IMR-90 (cell line): ENCODE measurements around the gene NOP14. TPM values are rescaled to one million over a fixed set of nuclear protein-coding genes. Genes with fewer than 3 reads are reported as not detected.

Source experiments
- ATAC-seq: fragments of 200-7000 bp; cut with Tn5 transposase; 2 replicates; pipeline ENCODE4 v1.9.1; 2020; ENCODE audit warnings: low read depth, mild to moderate bottlenecking, moderate library complexity
- BruUV-seq: library from RNA; stranded (reverse); fragments of 400-500 nt; replicated peaks from 2 replicates; lab custom pipeline; 2021; lab: Mats Ljungman, UMichigan
- CTCF ChIA-PET: fragments of 300-600 bp; formaldehyde crosslinking; extraction: SDS; loops from one replicate; lab custom pipeline; 2021; ENCODE audit warnings: antibody characterized with exemption; lab: Yijun Ruan, JAX
- POLR2A ChIA-PET: fragments of 300-600 bp; sonication (Branson Sonifier 250); formaldehyde crosslinking; loops from one replicate; lab custom pipeline; 2022; ENCODE audit warnings: antibody characterized with exemption; ENCODE audit not compliant: unreplicated experiment; lab: Charles Lee
- DNase-seq: peaks from one replicate; pipeline ENCODE4 v3.0.0; 2013
- H2AFZ ChIP-seq: replicated peaks from 2 replicates; pipeline ENCODE3; 2013; ENCODE audit warnings: low read length, mild to moderate bottlenecking; ENCODE audit not compliant: poor library complexity
- H2AK5ac ChIP-seq: 2 replicates; pipeline ENCODE4 v1.6.1; 2013; ENCODE audit warnings: low read depth, low read length, inconsistent platforms
- H2AK9ac ChIP-seq: replicated peaks from 2 replicates; pipeline ENCODE3; 2013; ENCODE audit warnings: mild to moderate bottlenecking, low read depth, low read length, moderate library complexity; ENCODE audit not compliant: poor library complexity
- H2BK120ac ChIP-seq: 2 replicates; pipeline ENCODE4 v1.6.1; 2013; ENCODE audit warnings: low read depth, low read length, inconsistent platforms
- H2BK15ac ChIP-seq: 3 replicates; pipeline ENCODE4 v1.6.1; 2013; ENCODE audit warnings: low read depth, low read length, inconsistent platforms
- H2BK20ac ChIP-seq: 2 replicates; pipeline ENCODE4 v1.6.1; 2013; ENCODE audit warnings: low read depth, mild to moderate bottlenecking, inconsistent platforms, low read length, moderate library complexity
- H2BK5ac ChIP-seq: 2 replicates; pipeline ENCODE4 v1.6.1; 2013; ENCODE audit warnings: mild to moderate bottlenecking, low read depth, low read length, inconsistent platforms; ENCODE audit not compliant: poor library complexity, severe bottlenecking
- H3K14ac ChIP-seq: replicated peaks from 2 replicates; pipeline ENCODE4 v1.6.1; 2013; ENCODE audit warnings: low read depth, low read length, inconsistent platforms
- H3K18ac ChIP-seq: 2 replicates; pipeline ENCODE4 v1.6.1; 2013; ENCODE audit warnings: low read depth, low read length, control low read depth
- H3K23ac ChIP-seq: 2 replicates; pipeline ENCODE4 v1.6.1; 2013; ENCODE audit warnings: low read depth, low read length, inconsistent platforms
- H3K27ac ChIP-seq: 2 replicates; pipeline ENCODE4 v1.5.1; 2013; ENCODE audit warnings: mild to moderate bottlenecking, control low read depth, low read length; ENCODE audit not compliant: insufficient read depth
- H3K27me3 ChIP-seq: 2 replicates; pipeline ENCODE4 v1.6.1; 2013; ENCODE audit warnings: low read length; ENCODE audit not compliant: control insufficient read depth, insufficient read depth
- H3K36me3 ChIP-seq: 2 replicates; pipeline ENCODE4 v1.6.1; 2013; ENCODE audit warnings: low read length, mixed read lengths; ENCODE audit not compliant: control insufficient read depth, insufficient read depth
- H3K4ac ChIP-seq: 2 replicates; pipeline ENCODE4 v1.6.1; 2013; ENCODE audit warnings: low read depth, low read length, inconsistent platforms
- H3K4me1 ChIP-seq: 2 replicates; pipeline ENCODE4 v1.6.1; 2013; ENCODE audit warnings: low read length, mixed read lengths; ENCODE audit not compliant: control insufficient read depth, insufficient read depth
- H3K4me2 ChIP-seq: 2 replicates; pipeline ENCODE4 v1.6.1; 2013; ENCODE audit warnings: low read depth, mild to moderate bottlenecking, control low read depth, low read length, moderate library complexity
- H3K4me3 ChIP-seq: 2 replicates; pipeline ENCODE4 v1.5.1; 2013; ENCODE audit warnings: low read depth, mild to moderate bottlenecking, control low read depth, low read length, moderate library complexity; ENCODE audit not compliant: insufficient read depth
- H3K56ac ChIP-seq: 2 replicates; pipeline ENCODE4 v1.6.1; 2013; ENCODE audit warnings: low read length, inconsistent platforms; ENCODE audit not compliant: insufficient read depth; ENCODE audit errors: extremely low read depth
- H3K79me1 ChIP-seq, 2 experiments: 2 replicates each; pipeline ENCODE4 v1.6.1; 2013; ENCODE audit warnings: low read length in 2 of 2, inconsistent platforms in 1 of 2, low read depth in 1 of 2
- H3K9ac ChIP-seq: 2 replicates; pipeline ENCODE4 v1.6.1; 2013; ENCODE audit warnings: low read depth, low read length, control low read depth
- H3K9me1 ChIP-seq: 2 replicates; pipeline ENCODE4 v1.6.1; 2013; ENCODE audit warnings: low read length, inconsistent platforms; ENCODE audit not compliant: insufficient read depth
- H3K9me3 ChIP-seq: 2 replicates; pipeline ENCODE4 v1.6.1; 2013; ENCODE audit warnings: low read length; ENCODE audit not compliant: control insufficient read depth, insufficient read depth
- H4K20me1 ChIP-seq: 2 replicates; pipeline ENCODE4 v1.6.1; 2013; ENCODE audit warnings: low read length, inconsistent platforms; ENCODE audit not compliant: insufficient read depth
- H4K5ac ChIP-seq: 2 replicates; pipeline ENCODE4 v1.6.1; 2013; ENCODE audit warnings: mild to moderate bottlenecking, low read depth, low read length, control low read depth
- H4K8ac ChIP-seq, 2 experiments: 2 replicates each; pipeline ENCODE4 v1.6.1; 2013; ENCODE audit warnings: low read depth in 2 of 2, low read length in 2 of 2, control low read depth in 1 of 2, inconsistent platforms in 1 of 2
- H4K91ac ChIP-seq: 2 replicates; pipeline ENCODE4 v1.6.1; 2013; ENCODE audit warnings: low read depth, low read length, inconsistent platforms; ENCODE audit not compliant: insufficient read depth
- MAFK ChIP-seq: IDR thresholded peaks from 2 replicates; pipeline ENCODE4 v1.6.1; 2012; ENCODE audit warnings: low read depth, low read length, improper control_type of control experiment
- MXI1 ChIP-seq: IDR thresholded peaks from 2 replicates; pipeline ENCODE4 v1.6.1; 2012; ENCODE audit warnings: low read depth, mild to moderate bottlenecking, low read length, moderate library complexity, borderline replicate concordance
- NFE2L2 ChIP-seq: fragments of 150-350 bp; IDR thresholded peaks from 2 replicates; pipeline ENCODE4 v1.6.1; 2016; ENCODE audit warnings: low read depth, mild to moderate bottlenecking, low read length
- RCOR1 ChIP-seq: IDR thresholded peaks from 2 replicates; pipeline ENCODE4 v1.6.1; 2012; ENCODE audit warnings: mild to moderate bottlenecking, low read length, improper control_type of control experiment; ENCODE audit not compliant: insufficient replicate concordance
- WGBS, 2 experiments: methylation state at CpG; one replicate each; pipeline versions ENCODE4 v1.1.5 to v1.1.7; 2013; ENCODE audit warnings: missing lambda C conversion rate in 2 of 2; ENCODE audit not compliant: insufficient read length in 1 of 2; ENCODE audit errors: extremely low coverage in 2 of 2; 5-methylcytosine and 5-hydroxymethylcytosine counted together
- dilution Hi-C: fragments of 300-500 bp; cut with HindIII; formaldehyde crosslinking; loops from one replicate; pipeline ENCODE4 v1.14.3; 2018; ENCODE audit warnings: low sequenced_read_pairs; ENCODE audit not compliant: unreplicated experiment
- in situ Hi-C: fragments of 300-500 bp; cut with MboI; formaldehyde crosslinking; loops from 3 replicates; pipeline ENCODE4 v1.14.3; 2019; ENCODE audit warnings: low sequenced_read_pairs, inconsistent platforms, mixed read lengths
- intact Hi-C: fragments of 100-400 bp; cut with micrococcal nuclease; formaldehyde crosslinking; loops from 2 replicates; pipeline ENCODE4 v1.10.0; 2022
- polyA plus RNA-seq, 3 experiments: library from polyadenylated mRNA; depleted of rRNA; stranded (reverse); fragments of >200 nt; gene quantifications; 2 replicates each; pipeline ENCODE4 v1.2.3, GENCODE V29; 2012; ENCODE audit warnings: low replicate concordance in 1 of 3
- total RNA-seq: library from RNA; depleted of rRNA; stranded (reverse); fragments of >200 nt; gene quantifications from 2 replicates; pipeline ENCODE4 v1.2.3, GENCODE V29; 2012
- TF ChIP-seq, protein P1 (sequence below): fragments of 150-350 bp; IDR thresholded peaks from 2 replicates; pipeline ENCODE4 v1.6.1; 2017; ENCODE audit warnings: mild to moderate bottlenecking, antibody characterized with exemption, low read length, low read depth

Gene NOP14
- total and polyA plus RNA-seq, 2 of the 4 experiments (the other 2 are of a cell fraction), result 10.9 to 12.6 TPM

GRCh38 chr4:2923668-2924173 is 39.5 kb downstream of the NOP14 start:
- Histone ChIP-seq H2BK20ac (no peak overlapping the region), H3K9ac (no peak overlapping the region), H3K4me3 (no peak overlapping the region), H2BK5ac (no peak overlapping the region), H4K91ac (peak overlapping the region; percentile 13; the same call in 1 of the 2 replicates), H3K4ac (no peak overlapping the region), H3K23ac (no peak overlapping the region), H2BK15ac (no peak overlapping the region; the same call in 2 of the 3 replicates), H3K14ac (no peak overlapping the region), H3K27me3 (no peaks in the 10 kb centered on the region), H4K8ac (peak overlapping the region in 1 of 2 experiments; percentile 23; a peak in 1 of 4 replicates), H3K9me3 (no peaks in the 10 kb centered on the region), H3K9me1 (peaks cover 12% of the 10 kb centered on the region; the same call in 1 of the 2 replicates), H3K56ac (no peak overlapping the region), H4K5ac (no peak overlapping the region), H3K27ac (no peak overlapping the region), H2AK9ac (no peak overlapping the region), H3K4me1 (peaks cover 4% of the 10 kb centered on the region; the same call in 1 of the 2 replicates), H3K18ac (no peak overlapping the region), H2BK120ac (no peak overlapping the region), H3K36me3 (peaks cover 55% of the 10 kb centered on the region), H2AFZ (no peak overlapping the region), H2AK5ac (0 out of 2 replicates have a peak overlapping the region, but pooled peaks have one; percentile 15), H3K79me1 (peaks cover 14 to 56% of the 10 kb centered on the region in 2 experiments), H3K4me2 (no peak overlapping the region), H4K20me1 (peaks cover 18% of the 10 kb centered on the region; the same call in 1 of the 2 replicates)
- TF ChIP-seq, protein P1, sequence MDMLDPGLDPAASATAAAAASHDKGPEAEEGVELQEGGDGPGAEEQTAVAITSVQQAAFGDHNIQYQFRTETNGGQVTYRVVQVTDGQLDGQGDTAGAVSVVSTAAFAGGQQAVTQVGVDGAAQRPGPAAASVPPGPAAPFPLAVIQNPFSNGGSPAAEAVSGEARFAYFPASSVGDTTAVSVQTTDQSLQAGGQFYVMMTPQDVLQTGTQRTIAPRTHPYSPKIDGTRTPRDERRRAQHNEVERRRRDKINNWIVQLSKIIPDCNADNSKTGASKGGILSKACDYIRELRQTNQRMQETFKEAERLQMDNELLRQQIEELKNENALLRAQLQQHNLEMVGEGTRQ, result no peak
- no peak for TF ChIP-seq MAFK
- TF ChIP-seq NFE2L2, result no peak
- no peak for TF ChIP-seq RCOR1
- TF ChIP-seq MXI1, result no peak
- in situ Hi-C loops (no loop called here), dilution Hi-C loops (no loop called here), intact Hi-C loops (no loop called here)
- CTCF ChIA-PET, result no interaction called here
- WGBS, 2 experiments, result 100% methylated on average over 1 of the region's 16 CpGs; no CpG with 5 or more reads in 1 of the 2 experiments
- ATAC-seq, result no peak
- POLR2A ChIA-PET, result no interaction called here
- no TSS peak for BruUV-seq
- no peak for DNase-seq
